NCI-H187 treated with DMSO at 0.1 percent for 48 hours (cell line): Measurements from ENCODE around the gene LBH.

Experiments used
- DNase-seq: peaks from one replicate; lab custom pipeline; 2025; lab: John Stamatoyannopoulos, UW

The LBH gene

GRCh38 chr2:30217644-30218337 lies 13.5 kb upstream of the LBH start:
- DNase-seq: peak; percentile 93

- DNase-seq: no peak
Observed at GRCh38 chr2:30218338-30218713, 13.0 kb upstream of the LBH start.

- DNase-seq: no peak
Observed at GRCh38 chr2:30218814-30219213, 12.5 kb upstream of the LBH start.

- DNase-seq: no peak
Observed at GRCh38 chr2:30219886-30220875, 11.2 kb upstream of the LBH start.

- DNase-seq: no peak
Observed at GRCh38 chr2:30221531-30221930, 9.8 kb upstream of the LBH start.

- DNase-seq: no peak
Observed at GRCh38 chr2:30222031-30222430, 9.3 kb upstream of the LBH start.

GRCh38 chr2:30222636-30223360 lies 8.5 kb upstream of the LBH start:
- no peak for DNase-seq

- no peak for DNase-seq
Observed at GRCh38 chr2:30223413-30223874, 7.9 kb upstream of the LBH start.

GRCh38 chr2:30224151-30224550 lies 7.2 kb upstream of the LBH start:
- DNase-seq: no peak

GRCh38 chr2:30225131-30225762 lies 6.1 kb upstream of the LBH start:
- no peak for DNase-seq

- no peak for DNase-seq
Observed at GRCh38 chr2:30226144-30227032, 4.9 kb upstream of the LBH start.

GRCh38 chr2:30229596-30229995 lies 1.7 kb upstream of the LBH start:
- no peak for DNase-seq

GRCh38 chr2:30230497-30231211 lies 680 bp upstream of the LBH start:
- DNase-seq: no peak

GRCh38 chr2:30231996-30232800 lies 864 bp downstream of the LBH start:
- no peak for DNase-seq

GRCh38 chr2:30232801-30233130 lies 1.4 kb downstream of the LBH start:
- DNase-seq: no peak

- DNase-seq: no peak
Observed at GRCh38 chr2:30233271-30234009, 2.1 kb downstream of the LBH start.

GRCh38 chr2:30234180-30234971 lies 3.0 kb downstream of the LBH start:
- DNase-seq: no peak
